HepG2 (cell line): ENCODE results near the gene AHNAK.

Experiments
- ATF2 ChIP-seq: sonication (generic); formaldehyde crosslinking; IDR thresholded peaks from 2 replicates; pipeline ENCODE4 v1.4.0; 2020; ENCODE audit warnings: missing genetic modification reagents
- SALL1 ChIP-seq: sonication (generic); formaldehyde crosslinking; IDR thresholded peaks from 2 replicates; pipeline ENCODE4 v1.8.0; 2022; ENCODE audit warnings: mild to moderate bottlenecking, missing genetic modification reagents
- ZBTB49 ChIP-seq: sonication (generic); formaldehyde crosslinking; IDR thresholded peaks from 2 replicates; pipeline ENCODE4 v1.4.0; 2020; ENCODE audit warnings: missing genetic modification reagents, borderline replicate concordance
- ZNF350 ChIP-seq: sonication (generic); formaldehyde crosslinking; IDR thresholded peaks from 2 replicates; pipeline ENCODE4 v1.4.0; 2020; ENCODE audit warnings: mild to moderate bottlenecking, low read depth, missing genetic modification reagents, borderline replicate concordance

- TF ChIP-seq ZNF350 (no peak), ATF2 (CRISPR knock-in tag) (no peak), SALL1 (CRISPR knock-in tag) (no peak), ZBTB49 (CRISPR knock-in tag) (no peak)
Measured at GRCh38 chr11:62516736-62517371, 29.8 kb downstream of the AHNAK start.
